Neural progenitor cell (in vitro differentiated cells): ENCODE data around the gene OPN3.

ENCODE experiments used
- EZH2 ChIP-seq: fragments of 200-600 bp; sonication (generic); IDR thresholded peaks from 2 replicates; pipeline ENCODE4 v1.6.1; 2017; ENCODE audit warnings: antibody characterized with exemption, mild to moderate bottlenecking, moderate library complexity
- EZH2phosphoT487 ChIP-seq: fragments of 200-600 bp; sonication (generic); IDR thresholded peaks from 2 replicates; pipeline ENCODE4 v1.6.1; 2017; ENCODE audit warnings: antibody characterized with exemption
- TF ChIP-seq, protein P1 (sequence below): fragments of 200-600 bp; sonication (generic); IDR thresholded peaks from 2 replicates; pipeline ENCODE4 v1.5.1; 2017; ENCODE audit warnings: antibody characterized with exemption, mild to moderate bottlenecking

DNA sequence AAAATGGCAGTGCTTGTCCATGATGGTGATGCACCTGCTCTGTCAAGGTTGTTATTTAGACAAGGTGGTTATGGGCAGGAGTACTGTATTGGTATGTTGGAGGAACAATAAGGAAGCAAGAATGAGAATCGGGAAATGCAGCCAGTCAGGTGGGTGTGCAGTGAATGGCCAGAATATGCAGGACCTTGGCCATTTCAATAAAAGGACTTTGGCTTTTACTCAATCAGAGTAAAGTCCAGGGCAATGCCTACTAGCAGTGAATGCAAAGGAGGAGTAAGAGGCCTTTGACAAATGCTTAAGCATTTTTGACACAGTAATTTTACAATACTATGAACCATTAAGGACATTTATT is 2.4 kb upstream of the OPN3 start:
- TF ChIP-seq, protein P1, sequence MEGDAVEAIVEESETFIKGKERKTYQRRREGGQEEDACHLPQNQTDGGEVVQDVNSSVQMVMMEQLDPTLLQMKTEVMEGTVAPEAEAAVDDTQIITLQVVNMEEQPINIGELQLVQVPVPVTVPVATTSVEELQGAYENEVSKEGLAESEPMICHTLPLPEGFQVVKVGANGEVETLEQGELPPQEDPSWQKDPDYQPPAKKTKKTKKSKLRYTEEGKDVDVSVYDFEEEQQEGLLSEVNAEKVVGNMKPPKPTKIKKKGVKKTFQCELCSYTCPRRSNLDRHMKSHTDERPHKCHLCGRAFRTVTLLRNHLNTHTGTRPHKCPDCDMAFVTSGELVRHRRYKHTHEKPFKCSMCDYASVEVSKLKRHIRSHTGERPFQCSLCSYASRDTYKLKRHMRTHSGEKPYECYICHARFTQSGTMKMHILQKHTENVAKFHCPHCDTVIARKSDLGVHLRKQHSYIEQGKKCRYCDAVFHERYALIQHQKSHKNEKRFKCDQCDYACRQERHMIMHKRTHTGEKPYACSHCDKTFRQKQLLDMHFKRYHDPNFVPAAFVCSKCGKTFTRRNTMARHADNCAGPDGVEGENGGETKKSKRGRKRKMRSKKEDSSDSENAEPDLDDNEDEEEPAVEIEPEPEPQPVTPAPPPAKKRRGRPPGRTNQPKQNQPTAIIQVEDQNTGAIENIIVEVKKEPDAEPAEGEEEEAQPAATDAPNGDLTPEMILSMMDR, result no peak
- no peak for TF ChIP-seq EZH2
- TF ChIP-seq EZH2phosphoT487, result no peak
